BE2C (cell line): Measurements from ENCODE around the gene POLR1C.

Experiments used
- DNase-seq: peaks from one replicate; pipeline ENCODE4 v3.0.0-alpha.2; 2020
- H3K27me3 ChIP-seq: fragments of 250-450 bp; sonication (Bioruptor Pico); 2 replicates; pipeline ENCODE4 v1.5.1; 2020; ENCODE audit warnings: mild to moderate bottlenecking
- H3K36me3 ChIP-seq: fragments of 250-450 bp; sonication (Bioruptor Pico); 2 replicates; pipeline ENCODE4 v1.5.1; 2020; ENCODE audit warnings: mild to moderate bottlenecking
- H3K4me1 ChIP-seq: fragments of 250-450 bp; sonication (Bioruptor Pico); 2 replicates; pipeline ENCODE4 v1.5.1; 2020
- H3K4me3 ChIP-seq: 2 replicates; pipeline ENCODE4 v1.5.1; 2011; ENCODE audit warnings: low read depth, low read length
- H3K9me3 ChIP-seq: fragments of 250-450 bp; sonication (Bioruptor Pico); 2 replicates; pipeline ENCODE4 v1.5.1; 2020
- CTCF ChIP-seq: IDR thresholded peaks from 2 replicates; pipeline ENCODE4 v1.5.1; 2012; ENCODE audit warnings: mild to moderate bottlenecking, low read depth, low read length

POLR1C gene

GRCh38 chr6:43510827-43511163, 6.1 kb upstream of the POLR1C start:
- no peak for TF ChIP-seq CTCF
- H3K36me3 ChIP-seq, result peaks cover 14% of the 10 kb centered on the region
- no peaks in the 10 kb centered on the region for H3K4me1 ChIP-seq
- no peak for DNase-seq
- no peaks in the 10 kb centered on the region for H3K9me3 ChIP-seq
- no peaks in the 10 kb centered on the region for H3K27me3 ChIP-seq
- H3K4me3 ChIP-seq, result peak overlapping the region; percentile 54

GRCh38 chr6:43511824-43512415, 5.0 kb upstream of the POLR1C start:
- no peak for TF ChIP-seq CTCF
- no peak for DNase-seq
- Histone ChIP-seq H3K27me3 (no peaks in the 10 kb centered on the region), H3K4me3 (no peak overlapping the region), H3K36me3 (peaks cover 14% of the 10 kb centered on the region), H3K9me3 (no peaks in the 10 kb centered on the region), H3K4me1 (no peaks in the 10 kb centered on the region)

DNA sequence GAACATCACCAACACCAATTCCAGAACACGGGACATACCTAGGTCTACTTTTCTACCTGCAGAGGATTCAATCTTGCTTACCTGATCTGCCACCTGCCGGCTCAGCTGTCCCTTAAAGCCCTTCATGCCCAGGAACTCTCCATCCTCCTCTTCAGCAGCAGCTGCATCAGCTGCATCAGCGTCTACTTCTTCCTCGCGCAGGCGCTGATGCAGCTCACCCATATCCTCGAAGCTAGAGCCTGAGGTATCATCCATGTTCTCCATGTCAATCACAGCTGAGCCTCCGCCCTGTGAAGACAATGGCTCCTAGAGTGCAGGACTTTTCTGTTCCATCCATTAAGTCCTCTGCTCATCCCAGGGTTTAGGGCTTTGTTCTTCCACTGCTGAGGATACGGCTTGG, 1.1 kb upstream of the POLR1C start:
- no peak for DNase-seq
- Histone ChIP-seq H3K9me3 (no peaks in the 10 kb centered on the region), H3K4me3 (peak overlapping the region; percentile 100), H3K36me3 (peaks cover 39% of the 10 kb centered on the region), H3K4me1 (no peaks in the 10 kb centered on the region; the same call in 1 of the 2 replicates), H3K27me3 (no peaks in the 10 kb centered on the region)
- TF ChIP-seq CTCF, result no peak

GRCh38 chr6:43516367-43516696, 557 bp upstream of the POLR1C start:
- peaks cover 45% of the 10 kb centered on the region for H3K36me3 ChIP-seq
- H3K4me3 ChIP-seq, result peak overlapping the region; percentile 100
- no peak for DNase-seq
- no peaks in the 10 kb centered on the region for H3K9me3 ChIP-seq
- TF ChIP-seq CTCF, result no peak
- no peaks in the 10 kb centered on the region; the same call in 1 of the 2 replicates for H3K4me1 ChIP-seq
- H3K27me3 ChIP-seq, result no peaks in the 10 kb centered on the region

- Histone ChIP-seq H3K36me3 (peaks cover 59% of the 10 kb centered on the region), H3K27me3 (no peaks in the 10 kb centered on the region), H3K4me1 (no peaks in the 10 kb centered on the region; the same call in 1 of the 2 replicates), H3K4me3 (peak overlapping the region; percentile 100), H3K9me3 (no peaks in the 10 kb centered on the region)
- no peak for DNase-seq
- no peak for TF ChIP-seq CTCF
Observed at GRCh38 chr6:43517505-43518357, 842 bp downstream of the POLR1C start.

GRCh38 chr6:43520097-43520496, 3.2 kb downstream of the POLR1C start:
- H3K4me1 ChIP-seq, result no peaks in the 10 kb centered on the region; the same call in 1 of the 2 replicates
- no peaks in the 10 kb centered on the region for H3K27me3 ChIP-seq
- H3K9me3 ChIP-seq, result no peaks in the 10 kb centered on the region
- peaks cover 75% of the 10 kb centered on the region for H3K36me3 ChIP-seq
- no peak for DNase-seq
- TF ChIP-seq CTCF, result no peak
- no peak overlapping the region for H3K4me3 ChIP-seq
